ENCODE data around the gene METTL6. TPM values are rescaled to one million over a fixed set of nuclear protein-coding genes. Genes with fewer than 3 reads are reported as not detected.
A peak's percentile ranks its signal among the peaks of the same experiment; 100 is the strongest.

The METTL6 gene
- total and polyA plus RNA-seq, 2 donors (not counting 1 experiment from before 2014, with no cell fraction given) = 7.6 to 23.9 TPM

- no peak for TF ChIP-seq EZH2 (IDR thresholded peaks at IDR 0.05; ENCODE audit: borderline replicate concordance, insufficient read depth, low read depth, low read length, poor library complexity, severe bottlenecking)
- TF ChIP-seq CTCF (IDR thresholded peaks at IDR 0.05) = no peak
- H3K4me3 Mint-ChIP-seq = no peak overlapping the region
- H3K9me3 ChIP-seq (ENCODE audit: control extremely low read depth in 1 of 3, control insufficient read depth in 2 of 3, insufficient read depth in 1 of 3, low read length in 2 of 3) = peaks cover 0 to 15% (median 0%) of the 10 kb centered on the region in 3 donors
Measured at GRCh38 chr3:15401936-15402335, 25.4 kb downstream of the METTL6 start.

GRCh38 chr3:15399970-15400369, 27.4 kb downstream of the METTL6 start:
- ATAC-seq (ENCODE audit: low read depth) (no peak), DNase-seq (no peak)
- H3K4me2 ChIP-seq (replicated peaks; ENCODE audit: low read depth, low read length, poor library complexity, severe bottlenecking) = no peak overlapping the region
- Mint-ChIP-seq H3K27ac (no peak overlapping the region), H3K27me3 (no peaks in the 10 kb centered on the region), H3K4me3 (no peak overlapping the region), H3K9me3 (ENCODE audit: insufficient read depth) (no peaks in the 10 kb centered on the region), H3K4me1 (peaks cover 39% of the 10 kb centered on the region)
- H3K27me3 ChIP-seq (replicated peaks in 1 of 4; ENCODE audit: control extremely low read depth in 1 of 4, control insufficient read depth in 3 of 4, insufficient read depth in 4 of 4, low read length in 3 of 4) = no peaks in the 10 kb centered on the region
- 65% methylated on average over 2 of the region's 5 CpGs for WGBS (ENCODE audit: insufficient coverage)
- no peak overlapping the region for H2AFZ ChIP-seq (ENCODE audit: insufficient read depth, low read depth, low read length, poor library complexity, severe bottlenecking)
- H3K9me3 ChIP-seq (ENCODE audit: control extremely low read depth in 1 of 3, control insufficient read depth in 2 of 3, insufficient read depth in 1 of 3, low read length in 2 of 3) = peaks cover 0 to 16% (median 0%) of the 10 kb centered on the region in 3 donors
- peaks cover 5% of the 10 kb centered on the region for H3K79me2 ChIP-seq (ENCODE audit: control insufficient read depth, insufficient read depth, low read length)
- TF ChIP-seq CTCF (IDR thresholded peaks at IDR 0.05) (no peak), EZH2 (IDR thresholded peaks at IDR 0.05; ENCODE audit: borderline replicate concordance, insufficient read depth, low read depth, low read length, poor library complexity, severe bottlenecking) (no peak)
- no peaks in the 10 kb centered on the region for H3K36me3 ChIP-seq (replicated peaks in 1 of 2; ENCODE audit: control extremely low read depth in 1 of 2, control insufficient read depth in 1 of 2, extremely low read depth in 1 of 2, insufficient read depth in 2 of 2, low read length in 1 of 2)
- H3K27ac ChIP-seq (ENCODE audit: low read length in 2 of 2) = no peak overlapping the region
- ChIA-PET POLR2A (interaction anchor here (1.2 kb wide), 1 partner anchor 194 kb away, joined by 3 read pairs; the partner anchor contains the start of gene CAPN7), CTCF (interaction anchor here (1.1 to 14.6 kb wide), 7 partner anchors 12 to 196 kb away, joined by 4 to 421 read pairs (median 21); partner anchors contain the start of gene CAPN7)
- H3K4me3 ChIP-seq (ENCODE audit: control extremely low read depth in 1 of 5, extremely low read depth in 1 of 5, insufficient read depth in 1 of 5, low read depth in 2 of 5, low read length in 4 of 5) = no peak overlapping the region
- intact Hi-C loops (cut with micrococcal nuclease) = loop anchor here (2.0 to 10.0 kb wide), 3 partner anchors 15 to 475 kb away; no protein-coding TSS in a partner anchor
- H3K4me1 ChIP-seq (ENCODE audit: control insufficient read depth in 2 of 2, insufficient read depth in 2 of 2, low read length in 2 of 2) = peaks cover 24 to 31% of the 10 kb centered on the region in 2 donors
- no peak overlapping the region for H3K9ac ChIP-seq (ENCODE audit: low read length)
- H4K20me1 ChIP-seq (ENCODE audit: control insufficient read depth, insufficient read depth, low read length, poor library complexity, severe bottlenecking) = no peaks in the 10 kb centered on the region

More at GRCh38 chr3:15401936-15402335, 25.4 kb downstream of the METTL6 start:
- Mint-ChIP-seq H3K27ac (no peak overlapping the region), H3K9me3 (ENCODE audit: insufficient read depth) (no peaks in the 10 kb centered on the region), H3K27me3 (no peaks in the 10 kb centered on the region), H3K4me1 (peaks cover 39% of the 10 kb centered on the region)
- Histone ChIP-seq H3K27me3 (replicated peaks in 1 of 4; ENCODE audit: control extremely low read depth in 1 of 4, control insufficient read depth in 3 of 4, insufficient read depth in 4 of 4, low read length in 3 of 4) (no peaks in the 10 kb centered on the region), H4K20me1 (ENCODE audit: control insufficient read depth, insufficient read depth, low read length, poor library complexity, severe bottlenecking) (no peaks in the 10 kb centered on the region), H3K27ac (ENCODE audit: low read length in 2 of 2) (no peak overlapping the region), H3K36me3 (replicated peaks in 1 of 2; ENCODE audit: control extremely low read depth in 1 of 2, control insufficient read depth in 1 of 2, extremely low read depth in 1 of 2, insufficient read depth in 2 of 2, low read length in 1 of 2) (no peaks in the 10 kb centered on the region), H2AFZ (ENCODE audit: insufficient read depth, low read depth, low read length, poor library complexity, severe bottlenecking) (no peak overlapping the region), H3K9ac (ENCODE audit: low read length) (no peak overlapping the region), H3K4me2 (replicated peaks; ENCODE audit: low read depth, low read length, poor library complexity, severe bottlenecking) (peak overlapping the region; percentile 12), H3K4me1 (ENCODE audit: control insufficient read depth in 2 of 2, insufficient read depth in 2 of 2, low read length in 2 of 2) (peaks cover 32 to 36% of the 10 kb centered on the region in 2 donors), H3K4me3 (ENCODE audit: control extremely low read depth in 1 of 5, extremely low read depth in 1 of 5, insufficient read depth in 1 of 5, low read depth in 2 of 5, low read length in 4 of 5) (peak overlapping the region in 1 of 5 experiments; percentile 19), H3K79me2 (ENCODE audit: control insufficient read depth, insufficient read depth, low read length) (peaks cover 5% of the 10 kb centered on the region)
- 95% methylated on average over 4 of the region's 4 CpGs for WGBS (ENCODE audit: insufficient coverage)
- ATAC-seq (ENCODE audit: low read depth) = no peak
- intact Hi-C loops (cut with micrococcal nuclease) = loop anchor here (10.0 kb wide), 1 partner anchor 477 kb away; no protein-coding TSS in a partner anchor
- no peak for DNase-seq
- CTCF ChIA-PET = interaction anchor here (1.9 to 14.6 kb wide), 4 partner anchors 136 to 293 kb away, joined by 6 to 421 read pairs (median 162); partner anchors contain the start of gene CAPN7
- POLR2A ChIA-PET = no interaction called here

All from B cell (primary cell).